ENCODE results near the gene MCRS1. TPM values are rescaled to one million over a fixed set of nuclear protein-coding genes. Genes with fewer than 3 reads are reported as not detected.
"Not testable (repeated sequence)": the region's sequence is repeated elsewhere in the genome, so short reads cannot be mapped to it uniquely, and the experiment has no call there.

The MCRS1 gene, protein sequence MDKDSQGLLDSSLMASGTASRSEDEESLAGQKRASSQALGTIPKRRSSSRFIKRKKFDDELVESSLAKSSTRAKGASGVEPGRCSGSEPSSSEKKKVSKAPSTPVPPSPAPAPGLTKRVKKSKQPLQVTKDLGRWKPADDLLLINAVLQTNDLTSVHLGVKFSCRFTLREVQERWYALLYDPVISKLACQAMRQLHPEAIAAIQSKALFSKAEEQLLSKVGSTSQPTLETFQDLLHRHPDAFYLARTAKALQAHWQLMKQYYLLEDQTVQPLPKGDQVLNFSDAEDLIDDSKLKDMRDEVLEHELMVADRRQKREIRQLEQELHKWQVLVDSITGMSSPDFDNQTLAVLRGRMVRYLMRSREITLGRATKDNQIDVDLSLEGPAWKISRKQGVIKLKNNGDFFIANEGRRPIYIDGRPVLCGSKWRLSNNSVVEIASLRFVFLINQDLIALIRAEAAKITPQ
- total RNA-seq (10 to 100 TPM; 29.4 to 59.7 TPM), polyA plus RNA-seq (ENCODE audit: insufficient read length in 2 of 2) (10 to 100 TPM; 75.3 to 78.9 TPM)
- long read RNA-seq, donor 1, transcript MCRS1-201 (15 exons, 1,928 nt) = major isoform, 15 of 20 reads
- long read RNA-seq, donor 1, partial matches to known transcripts = 0 of 20 reads
- long read RNA-seq, donor 1, other reads (novel, unspliced or antisense) = 0 of 20 reads
- long read RNA-seq, donor 2, transcript MCRS1-201 (15 exons, 1,928 nt) = major isoform, 10 of 10 reads
- long read RNA-seq, donor 2, partial matches to known transcripts = 0 of 10 reads
- long read RNA-seq, donor 2, other reads (novel, unspliced or antisense) = 0 of 10 reads
- long read RNA-seq, donor 3, transcript MCRS1-201 (15 exons, 1,928 nt) = major isoform, 8 of 9 reads
- long read RNA-seq, donor 3, partial matches to known transcripts = 0 of 9 reads
- long read RNA-seq, donor 3, other reads (novel, unspliced or antisense) = 0 of 9 reads
- long read RNA-seq, donor 4, transcript MCRS1-201 (15 exons, 1,928 nt) = major isoform, 13 of 20 reads
- long read RNA-seq, donor 4, partial matches to known transcripts = 0 of 20 reads
- long read RNA-seq, donor 4, other reads (novel, unspliced or antisense) = 5 of 20 reads

DNA sequence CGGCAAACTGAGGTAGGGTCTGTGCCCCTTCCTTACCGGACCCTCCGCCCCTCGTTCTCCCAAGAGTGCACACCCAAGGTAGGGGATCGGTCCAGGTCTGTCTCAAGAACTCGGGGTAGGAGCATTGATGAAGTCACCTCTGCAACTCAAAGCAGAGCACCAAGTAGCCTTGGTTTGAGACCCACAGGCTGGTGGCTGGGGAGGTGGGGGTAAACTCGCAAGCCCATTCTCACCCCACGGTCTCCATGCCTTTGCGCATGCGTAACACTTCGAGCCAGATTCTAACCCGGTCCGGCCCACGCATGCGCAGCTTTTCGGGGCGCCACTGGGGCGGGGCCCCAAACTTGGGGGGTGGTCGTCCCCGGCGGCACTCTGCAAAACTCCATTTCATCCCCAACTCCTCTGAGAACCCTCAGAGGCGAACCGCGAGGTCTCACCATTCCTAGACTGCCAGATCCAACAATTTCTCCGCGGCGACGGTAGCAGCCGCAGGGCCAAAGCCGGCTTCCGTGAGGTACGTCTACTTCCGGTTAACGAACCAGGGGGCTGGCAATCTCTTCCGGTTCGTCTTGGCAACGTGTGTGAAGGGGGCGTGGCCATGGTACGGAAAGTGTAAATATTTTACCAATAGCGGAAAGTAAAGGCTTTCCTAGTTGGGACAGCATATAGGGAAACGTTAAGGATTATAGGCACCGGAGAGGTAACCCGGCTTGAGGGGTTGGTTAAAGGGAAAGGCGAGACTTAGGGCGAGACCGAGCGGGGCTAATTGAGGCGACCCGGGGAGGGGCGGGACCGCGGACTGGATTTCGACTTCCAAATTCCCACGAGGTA lies at the start of gene MCRS1:
Gene MCRS1, minus strand, starts transcription at position 532 of the 831 bp plus-strand sequence. CDS start 1,411 bp downstream, outside the sequence.
- 0% methylated on average over 54 of the region's 54 CpGs for WGBS (ENCODE audit: insufficient coverage)
- Histone ChIP-seq H3K36me3 (ENCODE audit: control insufficient read depth, insufficient read depth, low read length) (peaks cover 44% of the 10 kb centered on the region), H3K4me3 (ENCODE audit: low read depth, low read length) (peak within 1 kb of the TSS; percentile 87), H3K27ac (ENCODE audit: low read depth, low read length) (peak within 1 kb of the TSS; percentile 91), H3K9me3 (ENCODE audit: control insufficient read depth, insufficient read depth, low read length) (no peaks in the 10 kb centered on the region), H3K4me1 (ENCODE audit: control insufficient read depth, insufficient read depth, low read length) (peaks cover 20% of the 10 kb centered on the region), H3K27me3 (ENCODE audit: control insufficient read depth, insufficient read depth, low read length) (no peaks in the 10 kb centered on the region)
- DNase-seq (ENCODE audit: low read depth in 4 of 6, low spot score in 6 of 6) = peak; percentile 87 to 98 (median 92)

DNA sequence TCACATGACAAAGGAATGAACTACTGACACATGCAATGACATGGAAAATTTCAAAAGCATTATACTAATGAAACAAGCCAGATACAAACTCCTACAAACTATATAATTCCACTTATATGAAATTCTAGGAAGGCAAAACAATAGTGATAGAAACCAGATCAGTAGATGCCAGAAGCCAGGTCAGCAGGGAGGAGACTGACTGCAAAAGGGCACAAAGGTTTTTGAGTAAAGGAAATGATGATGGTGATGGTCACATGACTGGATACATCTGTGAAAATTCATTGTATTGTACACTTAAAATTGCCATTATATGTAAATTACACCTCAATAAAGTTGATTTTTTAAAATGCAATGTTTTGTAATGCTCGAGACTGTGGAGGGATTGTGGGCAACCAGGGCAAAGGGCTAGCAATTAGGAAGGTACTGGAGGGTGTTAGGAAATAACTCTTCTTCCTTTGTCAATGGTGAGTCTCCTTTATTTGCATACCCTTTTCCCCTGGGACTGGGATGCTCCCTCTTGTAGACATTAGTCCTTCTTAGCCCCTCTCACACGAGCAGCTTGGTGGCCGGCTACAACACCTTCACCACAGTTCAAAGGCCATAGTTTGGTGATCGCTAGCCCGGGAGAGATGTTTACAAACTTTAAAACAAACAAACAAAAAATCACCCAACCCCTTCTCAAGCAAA lies 48.7 kb upstream of the MCRS1 start:
- H3K4me3 ChIP-seq (ENCODE audit: low read depth, low read length) = no peak overlapping the region
- H3K36me3 ChIP-seq (ENCODE audit: control insufficient read depth, insufficient read depth, low read length) = no peaks in the 10 kb centered on the region
- H3K4me1 ChIP-seq (ENCODE audit: control insufficient read depth, insufficient read depth, low read length) = peaks cover 2% of the 10 kb centered on the region
- DNase-seq (ENCODE audit: low read depth in 4 of 6, low spot score in 6 of 6) = no peak
- WGBS (ENCODE audit: insufficient coverage) = 60% methylated on average over 3 of the region's 5 CpGs
- H3K9me3 ChIP-seq (ENCODE audit: control insufficient read depth, insufficient read depth, low read length) = no peaks in the 10 kb centered on the region
- no peak overlapping the region for H3K27ac ChIP-seq (ENCODE audit: low read depth, low read length)
- peaks cover 3% of the 10 kb centered on the region for H3K27me3 ChIP-seq (ENCODE audit: control insufficient read depth, insufficient read depth, low read length)

DNA sequence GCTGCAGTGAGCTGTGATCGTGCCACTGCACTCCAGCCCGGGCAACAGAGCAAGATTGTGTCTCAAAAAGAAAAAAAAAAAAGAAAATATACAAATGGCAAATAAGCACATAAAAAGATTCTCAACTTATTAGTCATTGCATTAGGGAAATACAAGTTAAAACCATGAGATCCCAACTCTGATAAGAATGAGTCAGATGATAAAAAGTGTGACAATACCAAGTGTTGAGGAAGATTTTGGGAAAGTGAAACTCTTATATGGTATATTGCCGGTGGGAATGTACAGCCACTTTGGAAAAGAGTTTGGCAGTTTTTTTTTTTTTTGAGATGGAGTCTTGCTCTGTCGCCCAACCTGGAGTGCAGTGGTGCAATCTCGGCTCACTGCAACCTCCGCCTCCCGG lies 47.8 kb upstream of the MCRS1 start:
- H3K4me3 ChIP-seq (ENCODE audit: low read depth, low read length) = no peak overlapping the region
- no peak overlapping the region for H3K27ac ChIP-seq (ENCODE audit: low read depth, low read length)
- no peaks in the 10 kb centered on the region for H3K9me3 ChIP-seq (ENCODE audit: control insufficient read depth, insufficient read depth, low read length)
- no peaks in the 10 kb centered on the region for H3K36me3 ChIP-seq (ENCODE audit: control insufficient read depth, insufficient read depth, low read length)
- H3K27me3 ChIP-seq (ENCODE audit: control insufficient read depth, insufficient read depth, low read length) = peaks cover 3% of the 10 kb centered on the region
- H3K4me1 ChIP-seq (ENCODE audit: control insufficient read depth, insufficient read depth, low read length) = no peaks in the 10 kb centered on the region
- 100% methylated on average over 5 of the region's 7 CpGs for WGBS (ENCODE audit: insufficient coverage)
- no peak for DNase-seq (ENCODE audit: low read depth in 4 of 6, low spot score in 6 of 6)

DNA sequence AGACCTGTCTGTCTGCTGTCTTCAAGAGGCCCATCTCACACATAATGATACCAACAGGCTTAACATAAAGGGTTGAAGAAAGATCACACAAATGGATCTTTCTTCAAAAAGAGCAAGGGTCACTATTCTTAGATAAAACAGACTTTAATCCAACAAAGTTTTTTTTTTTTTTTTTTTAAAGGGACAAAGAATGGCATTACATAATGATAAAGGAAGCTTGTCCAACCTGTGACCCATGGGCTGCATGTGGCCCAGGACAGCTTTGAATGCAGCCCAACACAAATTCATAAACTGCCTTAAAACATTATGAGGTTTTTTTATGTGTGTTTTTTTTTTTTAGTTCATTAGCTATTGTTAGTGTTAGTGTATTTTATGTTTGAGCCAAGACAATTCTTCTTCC lies 44.3 kb upstream of the MCRS1 start:
- Histone ChIP-seq H3K27me3 (ENCODE audit: control insufficient read depth, insufficient read depth, low read length) (no peaks in the 10 kb centered on the region), H3K4me1 (ENCODE audit: control insufficient read depth, insufficient read depth, low read length) (no peaks in the 10 kb centered on the region), H3K9me3 (ENCODE audit: control insufficient read depth, insufficient read depth, low read length) (no peaks in the 10 kb centered on the region), H3K4me3 (ENCODE audit: low read depth, low read length) (no peak overlapping the region), H3K27ac (ENCODE audit: low read depth, low read length) (no peak overlapping the region), H3K36me3 (ENCODE audit: control insufficient read depth, insufficient read depth, low read length) (no peaks in the 10 kb centered on the region)
- no peak for DNase-seq (ENCODE audit: low read depth in 4 of 6, low spot score in 6 of 6)

DNA sequence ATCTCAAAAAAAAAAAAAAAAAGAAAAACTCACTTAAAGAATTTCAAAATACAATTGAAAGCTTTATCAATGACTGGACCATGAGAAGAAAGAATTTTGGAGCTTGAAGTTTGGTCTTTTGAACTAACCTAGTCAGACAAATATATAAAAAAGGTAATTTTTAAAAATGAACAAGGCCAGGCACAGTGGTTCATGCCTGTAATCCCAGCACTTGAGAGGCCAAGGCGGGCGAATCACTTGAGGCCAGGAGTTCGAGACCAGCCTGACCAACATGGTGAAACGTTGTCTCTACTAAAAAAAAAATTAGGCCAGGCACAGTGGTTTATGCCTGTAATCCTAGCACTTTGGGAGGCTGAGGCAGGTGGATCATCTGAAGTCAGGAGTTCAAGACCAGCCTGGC lies 42.8 kb upstream of the MCRS1 start:
- not testable (repeated sequence) for DNase-seq (ENCODE audit: low read depth in 4 of 6, low spot score in 6 of 6)

DNA sequence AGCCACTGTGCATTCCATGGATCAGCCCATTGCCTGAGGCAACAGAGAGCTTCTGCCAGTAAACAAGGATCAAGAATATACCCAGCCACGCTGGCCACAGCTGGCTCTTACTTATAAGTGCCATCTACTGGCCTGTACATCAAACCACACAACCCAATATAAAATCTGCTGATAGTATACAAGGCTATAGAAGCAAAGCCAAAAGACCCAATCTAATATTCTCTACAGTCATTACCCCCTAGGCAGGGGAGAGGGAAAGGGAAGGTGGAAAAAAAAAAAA lies 41.9 kb upstream of the MCRS1 start:
- Histone ChIP-seq H3K36me3 (ENCODE audit: control insufficient read depth, insufficient read depth, low read length) (no peaks in the 10 kb centered on the region), H3K27ac (ENCODE audit: low read depth, low read length) (no peak overlapping the region), H3K27me3 (ENCODE audit: control insufficient read depth, insufficient read depth, low read length) (no peaks in the 10 kb centered on the region), H3K9me3 (ENCODE audit: control insufficient read depth, insufficient read depth, low read length) (no peaks in the 10 kb centered on the region), H3K4me1 (ENCODE audit: control insufficient read depth, insufficient read depth, low read length) (no peaks in the 10 kb centered on the region), H3K4me3 (ENCODE audit: low read depth, low read length) (no peak overlapping the region)
- no CpG with 5 or more reads among the region's 1 CpG for WGBS (ENCODE audit: insufficient coverage)
- no peak for DNase-seq (ENCODE audit: low read depth in 4 of 6, low spot score in 6 of 6)

More for the DNA sequence above, 42.8 kb upstream of the MCRS1 start:
- not testable (repeated sequence) for H3K36me3 ChIP-seq (ENCODE audit: control insufficient read depth, insufficient read depth, low read length); H3K27ac ChIP-seq (ENCODE audit: low read depth, low read length); H3K4me3 ChIP-seq (ENCODE audit: low read depth, low read length); H3K9me3 ChIP-seq (ENCODE audit: control insufficient read depth, insufficient read depth, low read length); H3K4me1 ChIP-seq (ENCODE audit: control insufficient read depth, insufficient read depth, low read length); H3K27me3 ChIP-seq (ENCODE audit: control insufficient read depth, insufficient read depth, low read length)
- 100% methylated on average over 4 of the region's 4 CpGs for WGBS (ENCODE audit: insufficient coverage)

DNA sequence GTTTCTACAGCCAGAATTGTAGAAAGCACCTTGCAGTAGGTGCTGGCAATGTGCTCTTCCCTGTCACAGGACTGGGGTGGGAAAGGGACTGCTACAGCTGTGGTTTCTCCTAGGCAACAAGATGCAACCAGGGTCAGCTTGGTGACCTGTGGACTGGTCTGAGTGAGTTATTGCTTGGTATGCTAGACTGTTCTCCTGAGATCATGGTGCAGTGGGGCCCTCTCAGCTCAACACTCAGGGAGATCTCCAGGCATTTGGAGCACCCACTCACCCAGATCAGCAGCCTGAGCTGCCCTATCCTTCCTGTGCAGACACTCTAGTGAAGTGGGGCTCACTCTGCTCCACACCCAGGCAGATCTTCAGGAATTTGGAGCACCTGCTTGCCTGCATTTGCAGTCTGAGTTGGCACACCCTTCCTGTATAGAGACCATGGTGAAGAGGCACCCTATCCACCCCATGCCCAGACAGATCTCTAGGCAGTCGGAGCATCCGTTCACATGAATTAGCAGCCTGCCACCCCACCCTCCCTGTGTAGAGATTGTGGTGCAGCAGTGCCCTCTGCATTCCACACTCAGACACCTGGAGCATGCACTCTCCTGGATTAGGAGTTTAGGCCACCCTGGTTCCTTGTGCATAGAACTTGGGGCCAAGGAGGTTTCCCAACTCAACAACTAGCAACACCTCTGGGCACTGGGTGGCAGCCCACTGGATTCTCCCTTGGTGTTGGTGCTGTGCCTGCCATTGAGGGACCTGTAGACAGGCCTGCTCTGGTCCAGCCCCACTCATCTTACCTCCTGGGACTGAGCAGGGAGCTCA lies 41.3 kb upstream of the MCRS1 start:
- Histone ChIP-seq H3K27me3 (ENCODE audit: control insufficient read depth, insufficient read depth, low read length) (no peaks in the 10 kb centered on the region), H3K27ac (ENCODE audit: low read depth, low read length) (no peak overlapping the region), H3K9me3 (ENCODE audit: control insufficient read depth, insufficient read depth, low read length) (no peaks in the 10 kb centered on the region), H3K4me3 (ENCODE audit: low read depth, low read length) (no peak overlapping the region), H3K36me3 (ENCODE audit: control insufficient read depth, insufficient read depth, low read length) (no peaks in the 10 kb centered on the region), H3K4me1 (ENCODE audit: control insufficient read depth, insufficient read depth, low read length) (no peaks in the 10 kb centered on the region)
- no peak for DNase-seq (ENCODE audit: low read depth in 4 of 6, low spot score in 6 of 6)
- 100% methylated on average over 2 of the region's 2 CpGs for WGBS (ENCODE audit: insufficient coverage)

DNA sequence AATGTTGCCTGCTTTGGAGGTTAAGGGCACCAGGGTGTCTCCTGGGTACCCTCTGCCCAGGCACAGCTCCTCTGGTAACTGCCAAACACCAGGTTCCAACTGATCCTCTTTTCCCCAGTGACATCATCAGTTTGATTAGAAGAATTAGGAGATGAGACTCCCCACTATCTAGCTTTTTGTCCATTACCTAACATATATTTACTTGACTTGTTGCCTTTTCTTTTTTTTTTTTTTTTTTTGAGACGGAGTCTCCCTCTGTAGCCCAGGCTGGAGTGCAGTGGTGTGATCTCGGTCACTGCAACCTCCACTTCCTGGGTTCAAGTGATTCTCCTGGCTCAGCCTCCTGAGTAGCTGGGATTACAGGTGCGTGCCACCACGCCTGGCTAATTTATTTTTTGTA lies 37.6 kb upstream of the MCRS1 start, which contains the start of gene FAM186B:
Gene FAM186B, minus strand, starts transcription at position 101 of the 400 bp plus-strand sequence. CDS start 162 bp downstream, outside the sequence.
- H3K27me3 ChIP-seq (ENCODE audit: control insufficient read depth, insufficient read depth, low read length); H3K4me3 ChIP-seq (ENCODE audit: low read depth, low read length); H3K9me3 ChIP-seq (ENCODE audit: control insufficient read depth, insufficient read depth, low read length); DNase-seq (ENCODE audit: low read depth in 4 of 6, low spot score in 6 of 6); H3K27ac ChIP-seq (ENCODE audit: low read depth, low read length); H3K4me1 ChIP-seq (ENCODE audit: control insufficient read depth, insufficient read depth, low read length); H3K36me3 ChIP-seq (ENCODE audit: control insufficient read depth, insufficient read depth, low read length): not testable (repeated sequence)
- WGBS (ENCODE audit: insufficient coverage) = 95% methylated on average over 3 of the region's 4 CpGs
